Occipital lobe (tissue), 2 donors: ENCODE data around the gene EHF. TPM values are rescaled to one million over a fixed set of nuclear protein-coding genes. Genes with fewer than 3 reads are reported as not detected.
"Not testable (repeated sequence)": the region's sequence is repeated elsewhere in the genome, so short reads cannot be mapped to it uniquely, and the experiment has no call there.

Experiments used
- DNase-seq: peaks from one replicate; lab custom pipeline; 2025; lab: John Stamatoyannopoulos, UW
- total RNA-seq: library from RNA; depleted of rRNA; stranded (reverse); fragments of >200 nt; gene quantifications from one replicate; pipeline ENCODE4 v1.2.3, GENCODE V29; 2014

The EHF gene
- total RNA-seq = 0.16 TPM

- no peak for DNase-seq
These were observed at the start of gene EHF for GRCh38 chr11:34620820-34621792. Gene EHF, plus strand, starts transcription at chr11:34621093. Its CDS starts 21,538 bp downstream, at chr11:34642631.

GRCh38 chr11:34573537-34573936 lies 47.4 kb upstream of the EHF start:
- no peak for DNase-seq

- no peak for DNase-seq
These were observed 45.6 kb upstream of the EHF start for GRCh38 chr11:34575261-34575660.

- DNase-seq = no peak
These were observed 45.2 kb upstream of the EHF start for GRCh38 chr11:34575671-34576070.

- no peak for DNase-seq
These were observed 44.6 kb upstream of the EHF start for GRCh38 chr11:34576331-34576730.

- DNase-seq = no peak
These were observed 37.1 kb upstream of the EHF start for GRCh38 chr11:34583818-34584217.

- DNase-seq = no peak
These were observed 35.6 kb upstream of the EHF start for GRCh38 chr11:34585304-34585734.

GRCh38 chr11:34585735-34586487 lies 35.0 kb upstream of the EHF start:
- DNase-seq = no peak

GRCh38 chr11:34586488-34587281 lies 34.2 kb upstream of the EHF start:
- DNase-seq = no peak

GRCh38 chr11:34587282-34587677 lies 33.6 kb upstream of the EHF start:
- no peak for DNase-seq

- DNase-seq = no peak
These were observed 32.9 kb upstream of the EHF start for GRCh38 chr11:34588023-34588422.

GRCh38 chr11:34588701-34589100 lies 32.2 kb upstream of the EHF start:
- no peak for DNase-seq

- not testable (repeated sequence) for DNase-seq
These were observed 31.7 kb upstream of the EHF start for GRCh38 chr11:34589177-34589576.

GRCh38 chr11:34593085-34593484 lies 27.8 kb upstream of the EHF start:
- no peak for DNase-seq

- no peak for DNase-seq
These were observed 26.3 kb upstream of the EHF start for GRCh38 chr11:34594603-34595002.

- no peak for DNase-seq
These were observed 25.5 kb upstream of the EHF start for GRCh38 chr11:34595391-34595790.

- no peak for DNase-seq
These were observed 24.8 kb upstream of the EHF start for GRCh38 chr11:34595960-34596644.

GRCh38 chr11:34599406-34599945 lies 21.4 kb upstream of the EHF start:
- no peak for DNase-seq

- no peak for DNase-seq
These were observed 20.4 kb upstream of the EHF start for GRCh38 chr11:34600339-34601084.

GRCh38 chr11:34601085-34601444 lies 19.8 kb upstream of the EHF start:
- no peak for DNase-seq
